H1 (cell line): Measurements from ENCODE around the gene CYP4A22. TPM values are rescaled to one million over a fixed set of nuclear protein-coding genes. Genes with fewer than 3 reads are reported as not detected.

ENCODE experiments used
- CTCF ChIA-PET: fragments of 300-600 bp; sonication (Branson Sonifier 250); formaldehyde crosslinking; loops from one replicate; lab custom pipeline; 2021; ENCODE audit not compliant: partially characterized antibody; lab: Charles Lee
- POLR2A ChIA-PET: fragments of 300-600 bp; sonication (Branson Sonifier 250); formaldehyde crosslinking; loops from one replicate; lab custom pipeline; 2021; ENCODE audit warnings: inconsistent platforms; ENCODE audit not compliant: partially characterized antibody; lab: Charles Lee
- DNase-seq, 2 experiments: peaks; one replicate each; pipeline versions ENCODE4 v3.0.0 to v3.0.0-alpha.2; 2010 to 2022; ENCODE audit warnings: low spot score in 2 of 2, low read depth in 1 of 2, mixed read lengths in 1 of 2
- FAIRE-seq: peaks from 2 replicates; lab custom pipeline; 2011; peaks lifted over from hg19 to GRCh38; lab: Jason Lieb, UNC
- H2AFZ ChIP-seq: 2 replicates; pipeline ENCODE4 v1.8.1; 2012; ENCODE audit warnings: low read length, inconsistent platforms
- H2AK5ac ChIP-seq: 2 replicates; pipeline ENCODE4 v1.6.1; 2013; ENCODE audit warnings: low read depth, low read length
- H2BK120ac ChIP-seq: replicated peaks from 2 replicates; pipeline ENCODE3; 2013; ENCODE audit warnings: low read depth, low read length, inconsistent platforms
- H2BK12ac ChIP-seq: 2 replicates; pipeline ENCODE4 v1.6.1; 2013; ENCODE audit warnings: low read depth, low read length
- H2BK15ac ChIP-seq: 2 replicates; pipeline ENCODE4 v1.6.1; 2013; ENCODE audit warnings: low read length
- H2BK20ac ChIP-seq: 2 replicates; pipeline ENCODE4 v1.6.1; 2013; ENCODE audit warnings: low read length
- H2BK5ac ChIP-seq: 2 replicates; pipeline ENCODE4 v1.6.1; 2013; ENCODE audit warnings: low read depth, low read length
- H3K14ac ChIP-seq: 2 replicates; pipeline ENCODE4 v1.6.1; 2013; ENCODE audit warnings: inconsistent platforms; ENCODE audit not compliant: insufficient read length
- H3K18ac ChIP-seq: 2 replicates; pipeline ENCODE4 v1.6.1; 2013; ENCODE audit warnings: low read length; ENCODE audit errors: extremely low read depth
- H3K23ac ChIP-seq: 2 replicates; pipeline ENCODE4 v1.6.1; 2013; ENCODE audit warnings: inconsistent platforms; ENCODE audit not compliant: insufficient read length
- H3K23me2 ChIP-seq: 2 replicates; pipeline ENCODE4 v1.6.1; 2013; ENCODE audit warnings: low read depth, low read length
- H3K27ac ChIP-seq: 2 replicates; pipeline ENCODE4 v1.6.1; 2011; ENCODE audit warnings: low read depth, low read length, inconsistent platforms
- H3K27me3 ChIP-seq, 4 experiments: replicated peaks in 1 of 4; 1 replicate in 1 of 4; 2 replicates in 3 of 4; pipeline versions ENCODE4 v1.6.1 to v1.8.1; 2011 to 2013; ENCODE audit warnings: low read length in 3 of 4, mild to moderate bottlenecking in 3 of 4, inconsistent platforms in 2 of 4, mixed read lengths in 2 of 4, moderate library complexity in 1 of 4; ENCODE audit not compliant: control insufficient read depth in 3 of 4, insufficient read depth in 3 of 4; ENCODE audit errors: extremely low read depth in 1 of 4
- H3K36me3 ChIP-seq, 4 experiments: 2 replicates each; pipeline versions ENCODE4 v1.6.1 to v1.8.1; 2011 to 2013; ENCODE audit warnings: mild to moderate bottlenecking in 4 of 4, low read length in 3 of 4, moderate library complexity in 2 of 4, control low read depth in 1 of 4, inconsistent platforms in 1 of 4; ENCODE audit not compliant: insufficient read depth in 4 of 4, control insufficient read depth in 2 of 4
- H3K4ac ChIP-seq: replicated peaks from 2 replicates; pipeline ENCODE3; 2013; ENCODE audit warnings: low read length, low read depth, mixed read lengths, inconsistent platforms; ENCODE audit not compliant: insufficient read length
- H3K4me1 ChIP-seq, 4 experiments: replicated peaks in 1 of 4; 1 replicate in 1 of 4; 2 replicates in 3 of 4; pipeline versions ENCODE4 v1.6.1 to v1.8.1; 2011 to 2013; ENCODE audit warnings: low read length in 3 of 4, inconsistent platforms in 2 of 4, mixed read lengths in 1 of 4; ENCODE audit not compliant: insufficient read depth in 4 of 4, control insufficient read depth in 3 of 4
- H3K4me2 ChIP-seq, 2 experiments: 2 replicates each; pipeline versions ENCODE4 v1.6.1 to v1.8.1; 2011 to 2013; ENCODE audit warnings: low read depth in 2 of 2, low read length in 2 of 2, control low read depth in 1 of 2, inconsistent platforms in 1 of 2, mild to moderate bottlenecking in 1 of 2; ENCODE audit not compliant: insufficient read depth in 1 of 2
- H3K4me3 ChIP-seq, 4 experiments: fragments of 200-600, 300-600 bp in 1 of 4; sonication (generic), shearing (Covaris generic), sonication (Bioruptor Twin) in 1 of 4; 2 replicates each; pipeline versions ENCODE4 v1.5.1 to v1.8.1; 2011 to 2016; ENCODE audit warnings: low read length in 4 of 4, low read depth in 3 of 4, control low read depth in 2 of 4, inconsistent platforms in 2 of 4, mild to moderate bottlenecking in 2 of 4, mixed read lengths in 1 of 4, moderate library complexity in 1 of 4; ENCODE audit not compliant: insufficient read depth in 2 of 4; ENCODE audit errors: extremely low read depth in 1 of 4
- H3K56ac ChIP-seq: replicated peaks from 2 replicates; pipeline ENCODE3; 2013; ENCODE audit warnings: low read depth, mild to moderate bottlenecking, mixed read lengths, low read length, inconsistent platforms; ENCODE audit not compliant: insufficient read length
- H3K79me1 ChIP-seq: 2 replicates; pipeline ENCODE4 v1.6.1; 2013; ENCODE audit warnings: low read depth, low read length, control low read depth
- H3K79me2 ChIP-seq, 2 experiments: 2 replicates each; pipeline versions ENCODE4 v1.6.1 to v1.8.1; 2012 to 2013; ENCODE audit warnings: low read length in 2 of 2, mild to moderate bottlenecking in 2 of 2, inconsistent platforms in 1 of 2; ENCODE audit not compliant: insufficient read depth in 2 of 2, control insufficient read depth in 1 of 2
- H3K9ac ChIP-seq, 4 experiments: replicated peaks in 1 of 4; 1 replicate in 1 of 4; 2 replicates in 3 of 4; pipeline versions ENCODE4 v1.6.1 to v1.8.1; 2011 to 2013; ENCODE audit warnings: low read depth in 3 of 4, low read length in 3 of 4, control low read depth in 2 of 4, mild to moderate bottlenecking in 2 of 4, moderate library complexity in 2 of 4, inconsistent platforms in 1 of 4; ENCODE audit errors: extremely low read depth in 1 of 4
- H3K9me3 ChIP-seq, 2 experiments: 2 replicates each; pipeline versions ENCODE4 v1.6.1 to v1.8.1; 2012 to 2013; ENCODE audit warnings: mild to moderate bottlenecking in 2 of 2, moderate library complexity in 2 of 2, control low read depth in 1 of 2, inconsistent platforms in 1 of 2, low read depth in 1 of 2, low read length in 1 of 2, mixed read lengths in 1 of 2; ENCODE audit not compliant: insufficient read depth in 2 of 2
- H4K20me1 ChIP-seq, 2 experiments: replicated peaks in 1 of 2; 2 replicates each; pipeline versions ENCODE3 to v1.8.1; 2011 to 2013; ENCODE audit warnings: inconsistent platforms in 2 of 2, low read length in 2 of 2, mild to moderate bottlenecking in 1 of 2; ENCODE audit not compliant: insufficient read depth in 2 of 2, control insufficient read depth in 1 of 2
- H4K5ac ChIP-seq: 2 replicates; pipeline ENCODE4 v1.6.1; 2013; ENCODE audit warnings: low read length, low read depth, mixed read lengths, inconsistent platforms; ENCODE audit not compliant: insufficient read length
- H4K8ac ChIP-seq: 2 replicates; pipeline ENCODE4 v1.8.0; 2013; ENCODE audit warnings: mild to moderate bottlenecking, moderate library complexity, low read length, inconsistent platforms; ENCODE audit not compliant: insufficient read depth; ENCODE audit errors: extremely low read depth
- H4K91ac ChIP-seq: replicated peaks from 2 replicates; pipeline ENCODE3; 2013; ENCODE audit warnings: low read length, mixed read lengths, inconsistent platforms; ENCODE audit not compliant: insufficient read length
- SP2 ChIP-seq: IDR thresholded peaks from 2 replicates; pipeline ENCODE4 v1.6.1; 2012; ENCODE audit warnings: mild to moderate bottlenecking, low read length, inconsistent platforms
- WGBS, 2 experiments: shearing (Covaris generic) in 1 of 2; methylation state at CpG; one replicate each; pipeline versions ENCODE4 v1.1.6 to v1.1.7; 2013 to 2015; ENCODE audit warnings: low lambda C conversion rate in 2 of 2, mixed read lengths in 2 of 2, inconsistent platforms in 1 of 2, low coverage in 1 of 2, missing lambda C conversion rate in 1 of 2; ENCODE audit not compliant: insufficient replicate concordance in 2 of 2, insufficient coverage in 1 of 2, insufficient read length in 1 of 2; ENCODE audit errors: extremely low coverage in 1 of 2, missing lambda C conversion rate in 1 of 2; 5-methylcytosine and 5-hydroxymethylcytosine counted together
- polyA plus RNA-seq, 7 experiments: library from polyadenylated mRNA; depleted of rRNA in 3 of 7; stranded (reverse) in 5 of 7; unstranded in 2 of 7; fragments of >200 nt in 5 of 7; fragments of 200-250 nt in 2 of 7; gene quantifications; 1 replicate in 5 of 7; 2 replicates in 1 of 7; 4 replicates in 1 of 7; pipeline versions ENCODE4 v1.2.1 to v1.2.3, GENCODE V29; 2011 to 2013; ENCODE audit warnings: missing spikeins in 2 of 7, mixed read lengths in 2 of 7
- total RNA-seq: library from RNA; stranded (reverse); fragmentation: NEBNext Ultra II Directional; extraction: Animal tissue kit (Norgen Biotek cat#: 25700); gene quantifications from 2 replicates; pipeline ENCODE4 v1.2.1, GENCODE V29; 2021
- TF ChIP-seq, protein P1 (sequence below), 3 experiments: IDR thresholded peaks; 1 replicate in 2 of 3; 2 replicates in 1 of 3; pipeline versions ENCODE4 v1.5.1 to v1.6.1; 2011; ENCODE audit warnings: low read length in 3 of 3, mild to moderate bottlenecking in 3 of 3, inconsistent platforms in 2 of 3, low read depth in 1 of 3, moderate library complexity in 1 of 3; ENCODE audit not compliant: insufficient read depth in 1 of 3; ENCODE audit errors: control extremely low read depth in 1 of 3

CYP4A22 gene
- total and polyA plus RNA-seq, 2 of the 8 experiments (the other 6 are each of a cell fraction or from before 2014, with no cell fraction given): not detected

DNA sequence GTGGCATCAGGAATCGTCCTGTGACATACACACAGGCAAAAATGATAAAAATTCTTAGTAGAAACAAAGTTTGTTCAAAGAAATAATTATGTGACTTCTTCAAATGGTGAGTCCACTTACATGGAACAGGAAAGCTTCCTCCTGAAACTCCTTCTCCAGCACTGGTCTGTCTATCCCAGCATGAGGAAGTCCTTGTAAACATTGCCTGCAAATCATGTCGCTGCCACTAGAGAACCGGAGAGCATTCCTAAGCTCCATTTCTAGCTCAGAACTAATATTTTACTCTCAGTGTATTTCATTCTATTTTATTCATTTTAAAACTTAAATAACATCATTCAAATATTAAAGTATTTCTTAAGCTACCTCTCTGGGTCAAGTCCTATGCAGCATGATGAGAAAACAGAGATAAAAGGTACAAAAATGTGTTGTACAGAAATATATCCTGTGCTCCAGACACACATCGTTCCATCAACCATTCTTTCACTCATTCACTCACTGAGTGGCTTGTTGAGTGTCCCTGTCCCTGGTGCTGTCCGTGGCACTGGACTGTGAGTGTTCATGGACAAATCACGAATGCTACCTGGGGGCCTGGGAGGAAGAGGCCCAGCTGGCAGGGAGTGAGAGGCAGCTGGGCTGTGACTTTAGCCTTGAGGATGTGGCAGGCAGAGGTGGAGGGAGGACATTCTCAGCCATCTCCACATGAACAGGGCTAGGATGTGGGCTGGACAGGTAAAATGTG lies 10.0 kb downstream of the CYP4A22 start:
- H4K20me1 ChIP-seq: no peaks in the 10 kb centered on the region
- no peaks in the 10 kb centered on the region for H3K23me2 ChIP-seq
- no peaks in the 10 kb centered on the region for H3K79me2 ChIP-seq
- H3K4me3 ChIP-seq: no peak overlapping the region
- H4K91ac ChIP-seq: no peak overlapping the region
- no peak overlapping the region for H3K14ac ChIP-seq
- no peak overlapping the region for H3K23ac ChIP-seq
- no peak overlapping the region for H2BK15ac ChIP-seq
- no peaks in the 10 kb centered on the region for H3K27me3 ChIP-seq
- FAIRE-seq (no peak), DNase-seq (no peak)
- TF ChIP-seq, protein P1, sequence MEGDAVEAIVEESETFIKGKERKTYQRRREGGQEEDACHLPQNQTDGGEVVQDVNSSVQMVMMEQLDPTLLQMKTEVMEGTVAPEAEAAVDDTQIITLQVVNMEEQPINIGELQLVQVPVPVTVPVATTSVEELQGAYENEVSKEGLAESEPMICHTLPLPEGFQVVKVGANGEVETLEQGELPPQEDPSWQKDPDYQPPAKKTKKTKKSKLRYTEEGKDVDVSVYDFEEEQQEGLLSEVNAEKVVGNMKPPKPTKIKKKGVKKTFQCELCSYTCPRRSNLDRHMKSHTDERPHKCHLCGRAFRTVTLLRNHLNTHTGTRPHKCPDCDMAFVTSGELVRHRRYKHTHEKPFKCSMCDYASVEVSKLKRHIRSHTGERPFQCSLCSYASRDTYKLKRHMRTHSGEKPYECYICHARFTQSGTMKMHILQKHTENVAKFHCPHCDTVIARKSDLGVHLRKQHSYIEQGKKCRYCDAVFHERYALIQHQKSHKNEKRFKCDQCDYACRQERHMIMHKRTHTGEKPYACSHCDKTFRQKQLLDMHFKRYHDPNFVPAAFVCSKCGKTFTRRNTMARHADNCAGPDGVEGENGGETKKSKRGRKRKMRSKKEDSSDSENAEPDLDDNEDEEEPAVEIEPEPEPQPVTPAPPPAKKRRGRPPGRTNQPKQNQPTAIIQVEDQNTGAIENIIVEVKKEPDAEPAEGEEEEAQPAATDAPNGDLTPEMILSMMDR (IDR thresholded peaks at IDR 0.05; ENCODE audit: control extremely low read depth in 1 of 3, insufficient read depth in 1 of 3, low read depth in 1 of 3, low read length in 3 of 3): peak in 1 of 3 experiments; percentile 15; a peak in 1 of 4 replicates
- no peak for TF ChIP-seq SP2
- ChIA-PET CTCF (interaction anchor here (0.6 to 3.3 kb wide), 8 partner anchors 9 to 342 kb away, joined by 3 to 12 read pairs (median 3); partner anchors contain the start of gene CYP4A22), POLR2A (no interaction called here)
- H3K18ac ChIP-seq: no peak overlapping the region
- H3K4me1 ChIP-seq: no peaks in the 10 kb centered on the region; a peak in 1 of 7 replicates
- H2AK5ac ChIP-seq: no peak overlapping the region
- no peak overlapping the region for H3K27ac ChIP-seq
- no peak overlapping the region for H3K9ac ChIP-seq
- no peak overlapping the region for H2BK5ac ChIP-seq
- H2BK120ac ChIP-seq: no peak overlapping the region
- no peak overlapping the region for H3K4me2 ChIP-seq
- WGBS, 2 experiments: 79% methylated on average over 6 of the region's 6 CpGs; no CpG with 5 or more reads in 1 of the 2 experiments
- H3K4ac ChIP-seq: no peak overlapping the region
- H3K36me3 ChIP-seq: no peaks in the 10 kb centered on the region
- no peak overlapping the region for H2AFZ ChIP-seq
- H3K79me1 ChIP-seq: no peaks in the 10 kb centered on the region
- no peak overlapping the region for H4K5ac ChIP-seq
- H2BK12ac ChIP-seq: 0 out of 2 replicates have a peak overlapping the region, but pooled peaks have one; percentile 17
- no peak overlapping the region for H4K8ac ChIP-seq
- no peak overlapping the region for H3K56ac ChIP-seq
- H2BK20ac ChIP-seq: no peak overlapping the region
- no peaks in the 10 kb centered on the region for H3K9me3 ChIP-seq
